ENCODE data around the gene ZNF670. TPM values are rescaled to one million over a fixed set of nuclear protein-coding genes. Genes with fewer than 3 reads are reported as not detected.
A peak's percentile ranks its signal among the peaks of the same experiment; 100 is the strongest.

The ZNF670 gene
- total and polyA plus RNA-seq, 9 of the 15 experiments (the other 6 are each of a cell fraction or from before 2014, with no cell fraction given) = 7.1 to 23.4 (median 11.8) TPM

DNA sequence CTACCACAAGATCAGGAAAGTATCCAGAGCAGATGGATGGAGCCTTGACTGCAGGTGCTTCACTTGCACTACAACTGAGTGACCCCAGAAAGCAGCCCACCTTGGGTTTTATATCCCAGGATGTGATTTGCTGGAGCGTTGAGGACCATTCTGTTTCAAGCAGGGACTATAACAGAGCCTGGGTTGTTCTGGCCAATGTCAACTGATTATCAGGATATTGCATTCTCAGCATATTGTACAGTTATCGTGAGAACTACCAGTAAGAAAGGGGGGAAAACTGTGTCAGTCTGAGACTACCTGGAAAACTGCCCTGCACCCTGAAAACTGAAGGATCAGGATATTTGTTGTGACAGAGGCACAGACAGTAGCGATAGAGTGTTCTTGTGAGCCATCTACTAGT, 17.5 kb upstream of the ZNF670 start:
- TF ChIP-seq, protein P1, sequence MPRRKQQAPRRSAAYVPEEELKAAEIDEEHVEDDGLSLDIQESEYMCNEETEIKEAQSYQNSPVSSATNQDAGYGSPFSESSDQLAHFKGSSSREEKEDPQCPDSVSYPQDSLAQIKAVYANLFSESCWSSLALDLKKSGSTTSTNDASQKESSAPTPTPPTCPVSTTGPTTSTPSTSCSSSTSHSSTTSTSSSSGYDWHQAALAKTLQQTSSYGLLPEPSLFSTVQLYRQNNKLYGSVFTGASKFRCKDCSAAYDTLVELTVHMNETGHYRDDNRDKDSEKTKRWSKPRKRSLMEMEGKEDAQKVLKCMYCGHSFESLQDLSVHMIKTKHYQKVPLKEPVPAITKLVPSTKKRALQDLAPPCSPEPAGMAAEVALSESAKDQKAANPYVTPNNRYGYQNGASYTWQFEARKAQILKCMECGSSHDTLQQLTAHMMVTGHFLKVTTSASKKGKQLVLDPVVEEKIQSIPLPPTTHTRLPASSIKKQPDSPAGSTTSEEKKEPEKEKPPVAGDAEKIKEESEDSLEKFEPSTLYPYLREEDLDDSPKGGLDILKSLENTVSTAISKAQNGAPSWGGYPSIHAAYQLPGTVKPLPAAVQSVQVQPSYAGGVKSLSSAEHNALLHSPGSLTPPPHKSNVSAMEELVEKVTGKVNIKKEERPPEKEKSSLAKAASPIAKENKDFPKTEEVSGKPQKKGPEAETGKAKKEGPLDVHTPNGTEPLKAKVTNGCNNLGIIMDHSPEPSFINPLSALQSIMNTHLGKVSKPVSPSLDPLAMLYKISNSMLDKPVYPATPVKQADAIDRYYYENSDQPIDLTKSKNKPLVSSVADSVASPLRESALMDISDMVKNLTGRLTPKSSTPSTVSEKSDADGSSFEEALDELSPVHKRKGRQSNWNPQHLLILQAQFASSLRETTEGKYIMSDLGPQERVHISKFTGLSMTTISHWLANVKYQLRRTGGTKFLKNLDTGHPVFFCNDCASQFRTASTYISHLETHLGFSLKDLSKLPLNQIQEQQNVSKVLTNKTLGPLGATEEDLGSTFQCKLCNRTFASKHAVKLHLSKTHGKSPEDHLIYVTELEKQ (CRISPR knock-in tag; IDR thresholded peaks at IDR 0.05) = no peak
- peak; percentile 78 for TF ChIP-seq ZNF316 (IDR thresholded peaks at IDR 0.05)
- TF ChIP-seq C11orf30 (IDR thresholded peaks at IDR 0.05; ENCODE audit: low read depth) = peak; percentile 70
- no peak for TF ChIP-seq ZNF3 (CRISPR knock-in tag; IDR thresholded peaks at IDR 0.05)
- TF ChIP-seq MAFG (tag; conservative IDR thresholded peaks at IDR 0.05) = peak; percentile 49
- peak; percentile 45; the same call in 1 of the 2 replicates for TF ChIP-seq MAFF (IDR thresholded peaks at IDR 0.05; ENCODE audit: low read length)
- DNase-seq (ENCODE audit: extremely low read depth in 1 of 4, low spot score in 3 of 4) (no peak), FAIRE-seq (no peak), ATAC-seq (no peak)
- Histone ChIP-seq H3K9ac (ENCODE audit: insufficient read depth in 1 of 2, low read depth in 2 of 2, low read length in 2 of 2) (no peak overlapping the region), H4K20me1 (replicated peaks; ENCODE audit: control insufficient read depth, insufficient read depth, low read length) (no peaks in the 10 kb centered on the region), H2AFZ (ENCODE audit: low read depth, low read length) (no peak overlapping the region), H3K4me2 (ENCODE audit: insufficient read depth, low read length) (no peak overlapping the region), H3K36me3 (ENCODE audit: control insufficient read depth, insufficient read depth, low read length) (peaks cover 27% of the 10 kb centered on the region), H3K79me2 (ENCODE audit: control insufficient read depth, insufficient read depth, low read length) (no peaks in the 10 kb centered on the region), H3K27ac (ENCODE audit: extremely low read depth, low read depth, low read length) (no peak overlapping the region), H3K9me3 (replicated peaks; ENCODE audit: control insufficient read depth, insufficient read depth, low read depth, low read length) (peaks cover 13% of the 10 kb centered on the region), H3K4me1 (replicated peaks in 1 of 2; ENCODE audit: control insufficient read depth in 2 of 2, insufficient read depth in 2 of 2, low read length in 2 of 2) (no peaks in the 10 kb centered on the region), H3K27me3 (ENCODE audit: control insufficient read depth in 2 of 2, insufficient read depth in 2 of 2, low read length in 2 of 2) (no peaks in the 10 kb centered on the region), H3K9me1 (ENCODE audit: control insufficient read depth, insufficient read depth, low read length) (no peaks in the 10 kb centered on the region), H3K4me3 (no peak overlapping the region)
- 82% methylated on average over 3 of the region's 3 CpGs for WGBS (ENCODE audit: insufficient coverage, low coverage, missing lambda C conversion rate)
- intact Hi-C loops (cut with micrococcal nuclease) = no loop called here
- POLR2A ChIA-PET = no interaction called here
- CTCF ChIA-PET (ENCODE audit: low intra/inter-chr PET ratio) = no interaction called here
- BruUV-seq (replicated peaks) = no TSS peak
- in situ Hi-C loops (cut with MboI) = no loop called here

Data from K562 (cell line).